Vagina (tissue), 2 donors: ENCODE data around the gene DCTN2. TPM values are rescaled to one million over a fixed set of nuclear protein-coding genes. Genes with fewer than 3 reads are reported as not detected.
A peak's percentile ranks its signal among the peaks of the same experiment; 100 is the strongest.

Source experiments
- DNase-seq, 2 donors: peaks; one replicate each; pipeline ENCODE4 v3.0.0-alpha.2; 2017; ENCODE audit errors: extremely low spot score in 2 of 2
- H3K27ac ChIP-seq: fragments of 200-600 bp; sonication (generic); one replicate; pipeline ENCODE4 v1.5.1; 2019
- H3K27me3 ChIP-seq: fragments of 200-600 bp; sonication (generic); one replicate; pipeline ENCODE4 v1.5.1; 2019
- H3K36me3 ChIP-seq, 2 donors: fragments of 200-600 bp; sonication (generic); one replicate each; pipeline ENCODE4 v1.5.1; 2017 to 2019
- H3K4me1 ChIP-seq: fragments of 200-600 bp; sonication (generic); one replicate; pipeline ENCODE4 v1.5.1; 2019
- H3K4me3 ChIP-seq, 2 donors: fragments of 200-600 bp; sonication (generic); 1 replicate in 1 of 2; 2 replicates in 1 of 2; pipeline ENCODE4 v1.5.1; 2016 to 2019
- H3K9me3 ChIP-seq: fragments of 200-600 bp; sonication (generic); one replicate; pipeline ENCODE4 v1.5.1; 2019
- CTCF ChIP-seq, 3 experiments: fragments of 450-650 bp in 2 of 3; fragments of 200-600 bp in 1 of 3; sonication (generic) in 1 of 3; IDR thresholded peaks; one replicate each; pipeline ENCODE4 v1.5.1; 2017 to 2019; ENCODE audit warnings: antibody characterized with exemption in 3 of 3, mild to moderate bottlenecking in 2 of 3, moderate library complexity in 2 of 3
- POLR2A ChIP-seq, 2 donors: fragments of 450-650 bp; IDR thresholded peaks; one replicate each; pipeline ENCODE4 v1.6.1; 2017; ENCODE audit warnings: antibody characterized with exemption in 2 of 2, mild to moderate bottlenecking in 2 of 2, moderate library complexity in 2 of 2
- POLR2AphosphoS5 ChIP-seq, 2 donors: sonication (generic); formaldehyde crosslinking; IDR thresholded peaks; one replicate each; pipeline ENCODE4 v1.9.0; 2017; ENCODE audit warnings: antibody characterized with exemption in 2 of 2, mild to moderate bottlenecking in 2 of 2, low read depth in 1 of 2; ENCODE audit not compliant: insufficient read depth in 1 of 2
- intact Hi-C: fragments of 100-400 bp; cut with DNase I; formaldehyde crosslinking; loops from one replicate; pipeline ENCODE4 v1.15.1; 2023
- total RNA-seq: library from RNA; depleted of rRNA; stranded (reverse); fragments of >200 nt; gene quantifications from one replicate; pipeline ENCODE4 v1.2.3, GENCODE V29; 2016

DCTN2 gene
- total RNA-seq, 1 donor from 2014 or later, result 131 TPM

GRCh38 chr12:57527184-57527583 is 19.8 kb downstream of the DCTN2 start:
- H3K9me3 ChIP-seq, result no peaks in the 10 kb centered on the region
- no peak overlapping the region for H3K27ac ChIP-seq
- H3K4me3 ChIP-seq, result no peak overlapping the region
- no peak for DNase-seq
- peaks cover 41% of the 10 kb centered on the region for H3K4me1 ChIP-seq
- H3K27me3 ChIP-seq, result no peaks in the 10 kb centered on the region
- intact Hi-C loops, result no loop called here
- TF ChIP-seq POLR2A (IDR thresholded peaks at IDR 0.05), result no peak
- no peak for TF ChIP-seq POLR2AphosphoS5 (IDR thresholded peaks at IDR 0.05; ENCODE audit: insufficient read depth in 1 of 2, low read depth in 1 of 2)
- TF ChIP-seq CTCF (IDR thresholded peaks at IDR 0.05), result no peak
- peaks cover 3 to 73% of the 10 kb centered on the region in 2 donors for H3K36me3 ChIP-seq

DNA sequence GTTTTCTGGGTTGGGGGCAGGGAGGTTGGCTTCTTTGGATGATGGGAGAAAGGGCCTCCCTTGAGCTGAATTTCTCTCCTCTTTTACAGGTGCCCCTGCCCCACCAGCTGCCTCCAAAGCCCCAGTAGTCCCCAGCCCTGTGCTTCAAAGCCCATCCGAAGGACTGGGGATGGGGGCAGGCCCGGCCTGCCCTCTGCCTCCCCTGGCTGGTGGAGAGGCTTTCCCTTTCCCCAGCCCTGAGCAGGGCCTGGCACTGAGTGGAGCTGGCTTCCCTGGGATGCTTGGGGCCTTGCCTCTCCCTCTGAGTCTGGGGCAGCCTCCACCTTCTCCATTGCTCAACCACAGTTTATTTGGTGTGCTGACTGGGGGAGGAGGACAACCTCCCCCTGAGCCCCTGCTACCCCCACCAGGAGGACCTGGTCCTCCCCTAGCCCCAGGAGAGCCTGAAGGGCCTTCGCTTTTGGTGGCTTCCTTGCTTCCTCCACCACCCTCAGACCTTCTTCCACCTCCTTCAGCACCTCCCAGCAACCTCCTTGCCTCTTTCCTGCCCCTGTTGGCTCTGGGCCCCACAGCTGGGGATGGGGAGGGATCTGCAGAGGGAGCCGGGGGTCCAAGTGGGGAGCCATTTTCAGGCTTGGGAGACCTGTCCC is 20.4 kb downstream of the DCTN2 start:
- H3K36me3 ChIP-seq, result peaks cover 3 to 67% of the 10 kb centered on the region in 2 donors
- intact Hi-C loops, result no loop called here
- peaks cover 47% of the 10 kb centered on the region for H3K4me1 ChIP-seq
- no peaks in the 10 kb centered on the region for H3K9me3 ChIP-seq
- no peak overlapping the region for H3K4me3 ChIP-seq
- H3K27me3 ChIP-seq, result no peaks in the 10 kb centered on the region
- no peak for TF ChIP-seq POLR2A (IDR thresholded peaks at IDR 0.05)
- no peak for TF ChIP-seq CTCF (IDR thresholded peaks at IDR 0.05)
- TF ChIP-seq POLR2AphosphoS5 (IDR thresholded peaks at IDR 0.05; ENCODE audit: insufficient read depth in 1 of 2, low read depth in 1 of 2), result no peak
- DNase-seq, result no peak
- H3K27ac ChIP-seq, result no peak overlapping the region

- no peak for DNase-seq
- TF ChIP-seq POLR2A (IDR thresholded peaks at IDR 0.05) (no peak), POLR2AphosphoS5 (IDR thresholded peaks at IDR 0.05; ENCODE audit: insufficient read depth in 1 of 2, low read depth in 1 of 2) (no peak), CTCF (IDR thresholded peaks at IDR 0.05) (no peak)
- intact Hi-C loops, result no loop called here
- H3K4me3 ChIP-seq, result no peak overlapping the region
- peaks cover 55% of the 10 kb centered on the region for H3K4me1 ChIP-seq
- peaks cover 0 to 60% of the 10 kb centered on the region in 2 donors for H3K36me3 ChIP-seq
- H3K27me3 ChIP-seq, result no peaks in the 10 kb centered on the region
- H3K27ac ChIP-seq, result peak overlapping the region; percentile 99
- H3K9me3 ChIP-seq, result no peaks in the 10 kb centered on the region
Observed at GRCh38 chr12:57525615-57526383, 21.2 kb downstream of the DCTN2 start.

DNA sequence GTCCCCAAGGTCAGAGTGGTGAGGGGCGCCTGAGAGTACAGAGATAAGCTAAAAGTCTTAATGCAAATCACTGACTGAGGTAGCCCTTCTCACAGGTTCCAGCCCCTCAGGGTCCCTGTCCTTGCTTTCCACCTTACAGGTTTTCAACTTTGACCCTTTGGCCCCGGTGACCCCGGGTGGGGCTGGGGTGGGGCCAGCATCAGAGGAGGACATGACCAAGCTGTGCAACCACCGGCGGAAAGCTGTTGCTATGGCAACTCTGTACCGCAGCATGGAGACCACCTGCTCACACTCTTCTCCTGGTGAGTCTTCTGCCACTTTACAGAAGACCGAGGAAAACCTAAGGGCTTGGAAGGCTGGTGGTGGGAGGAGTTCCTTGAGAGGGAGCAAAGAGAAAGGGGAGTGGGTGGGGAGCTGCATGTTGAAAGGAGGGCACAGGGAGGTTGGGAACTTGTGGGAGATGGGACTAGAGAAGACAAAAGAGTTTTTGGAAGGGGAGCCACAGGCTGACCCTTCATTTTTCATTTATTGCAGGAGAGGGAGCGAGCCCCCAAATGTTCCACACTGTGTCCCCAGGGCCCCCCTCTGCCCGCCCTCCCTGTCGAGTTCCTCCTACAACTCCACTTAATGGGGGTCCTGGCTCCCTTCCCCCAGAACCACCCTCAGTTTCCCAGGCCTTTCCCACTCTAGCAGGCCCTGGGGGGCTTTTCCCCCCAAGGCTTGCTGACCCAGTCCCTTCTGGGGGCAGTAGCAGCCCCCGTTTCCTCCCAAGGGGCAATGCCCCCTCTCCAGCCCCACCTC is 22.0 kb downstream of the DCTN2 start:
- Histone ChIP-seq H3K4me3 (peak overlapping the region in 1 of 2 donors; percentile 90), H3K9me3 (no peaks in the 10 kb centered on the region), H3K27ac (peak overlapping the region; percentile 99), H3K4me1 (peaks cover 55% of the 10 kb centered on the region), H3K36me3 (peaks cover 0 to 53% of the 10 kb centered on the region in 2 donors), H3K27me3 (no peaks in the 10 kb centered on the region)
- TF ChIP-seq POLR2AphosphoS5 (IDR thresholded peaks at IDR 0.05; ENCODE audit: insufficient read depth in 1 of 2, low read depth in 1 of 2), result no peak
- no peak for TF ChIP-seq POLR2A (IDR thresholded peaks at IDR 0.05)
- no peak for TF ChIP-seq CTCF (IDR thresholded peaks at IDR 0.05)
- intact Hi-C loops, result no loop called here
- no peak for DNase-seq
